Measurements from ENCODE around the gene DNAJB13.
A peak's percentile ranks its signal among the peaks of the same experiment; 100 is the strongest.
"Not testable (repeated sequence)": the region's sequence is repeated elsewhere in the genome, so short reads cannot be mapped to it uniquely, and the experiment has no call there.

Gene DNAJB13

GRCh38 chr11:73980001-73980961 is 29.5 kb downstream of the DNAJB13 start:
- Histone ChIP-seq H3K4me3 (ENCODE audit: low read depth, low read length) (no peak overlapping the region; the same call in 1 of the 2 replicates), H3K36me3 (peaks cover 60% of the 10 kb centered on the region), H3K27me3 (ENCODE audit: insufficient read depth, low read depth, severe bottlenecking) (no peaks in the 10 kb centered on the region), H3K27ac (peak overlapping the region; percentile 30), H3K9me3 (ENCODE audit: severe bottlenecking) (no peaks in the 10 kb centered on the region)
- no peak for TF ChIP-seq CTCF (IDR thresholded peaks at IDR 0.05; ENCODE audit: low read depth, low read length)
- no peak for DNase-seq

GRCh38 chr11:73981051-73981805 is 30.4 kb downstream of the DNAJB13 start:
- Histone ChIP-seq H3K9me3 (ENCODE audit: severe bottlenecking) (no peaks in the 10 kb centered on the region), H3K27me3 (ENCODE audit: insufficient read depth, low read depth, severe bottlenecking) (no peaks in the 10 kb centered on the region), H3K27ac (peak overlapping the region; percentile 100), H3K36me3 (peaks cover 51% of the 10 kb centered on the region), H3K4me3 (ENCODE audit: low read depth, low read length) (peak overlapping the region; percentile 91)
- no peak for DNase-seq
- TF ChIP-seq CTCF (IDR thresholded peaks at IDR 0.05; ENCODE audit: low read depth, low read length): no peak

- DNase-seq: peak; percentile 94
- Histone ChIP-seq H3K27ac (peak within 1 kb of the TSS; percentile 100), H3K9me3 (ENCODE audit: severe bottlenecking) (no peaks in the 10 kb centered on the region), H3K36me3 (peaks cover 37% of the 10 kb centered on the region), H3K4me3 (ENCODE audit: low read depth, low read length) (peak within 1 kb of the TSS; percentile 91), H3K27me3 (ENCODE audit: insufficient read depth, low read depth, severe bottlenecking) (no peaks in the 10 kb centered on the region)
- TF ChIP-seq CTCF (IDR thresholded peaks at IDR 0.05; ENCODE audit: low read depth, low read length): no peak
Measured at GRCh38 chr11:73982595-73982989, 31.8 kb downstream of the DNAJB13 start, which contains the start of gene UCP2. UCP2 (minus strand) TSS chr11:73982843; CDS start chr11:73978378, 4,465 bp downstream.

- Histone ChIP-seq H3K9me3 (ENCODE audit: severe bottlenecking) (no peaks in the 10 kb centered on the region), H3K4me3 (ENCODE audit: low read depth, low read length) (peak overlapping the region; percentile 91), H3K27ac (peak overlapping the region; percentile 100), H3K36me3 (peaks cover 32% of the 10 kb centered on the region), H3K27me3 (ENCODE audit: insufficient read depth, low read depth, severe bottlenecking) (no peaks in the 10 kb centered on the region)
- no peak for TF ChIP-seq CTCF (IDR thresholded peaks at IDR 0.05; ENCODE audit: low read depth, low read length)
- peak; percentile 99 for DNase-seq
Measured at GRCh38 chr11:73982990-73983740, 32.3 kb downstream of the DNAJB13 start.

- Histone ChIP-seq H3K27me3 (ENCODE audit: insufficient read depth, low read depth, severe bottlenecking) (no peaks in the 10 kb centered on the region), H3K27ac (peak overlapping the region; percentile 100), H3K9me3 (ENCODE audit: severe bottlenecking) (no peaks in the 10 kb centered on the region), H3K4me3 (ENCODE audit: low read depth, low read length) (peak overlapping the region; percentile 91), H3K36me3 (peaks cover 24% of the 10 kb centered on the region)
- no peak for DNase-seq
- TF ChIP-seq CTCF (IDR thresholded peaks at IDR 0.05; ENCODE audit: low read depth, low read length): no peak
Measured at GRCh38 chr11:73983741-73984538, 33.1 kb downstream of the DNAJB13 start.

GRCh38 chr11:73985661-73986060 is 34.8 kb downstream of the DNAJB13 start:
- H3K4me3 ChIP-seq (ENCODE audit: low read depth, low read length); H3K27ac ChIP-seq; H3K27me3 ChIP-seq (ENCODE audit: insufficient read depth, low read depth, severe bottlenecking); H3K36me3 ChIP-seq; DNase-seq; H3K9me3 ChIP-seq (ENCODE audit: severe bottlenecking): not testable (repeated sequence)
